ENCODE measurements around the gene TLN1. TPM values are rescaled to one million over a fixed set of nuclear protein-coding genes. Genes with fewer than 3 reads are reported as not detected.

TLN1 gene
- polyA plus RNA-seq, 1 experiment = 165 TPM

GRCh38 chr9:35691334-35691650, 40.7 kb downstream of the TLN1 start:
- no peaks in the 10 kb centered on the region for H3K27me3 ChIP-seq (ENCODE audit: control insufficient read depth, insufficient read depth, low read length)
- CTCF ChIA-PET = interaction anchor here (0.6 to 2.8 kb wide), 3 partner anchors 27 to 36 kb away, joined by 3 to 10 read pairs (median 4); partner anchors contain the start of gene ARHGEF39
- H3K4me3 ChIP-seq (ENCODE audit: low read depth, low read length) = peak overlapping the region; percentile 98
- no peaks in the 10 kb centered on the region; the same call in 1 of the 2 replicates for H3K9me3 ChIP-seq (ENCODE audit: control insufficient read depth, insufficient read depth, low read length)
- POLR2A ChIA-PET = interaction anchor here (0.7 to 9.1 kb wide), 14 partner anchors 11 to 499 kb away, joined by 3 to 101 read pairs (median 8); partner anchors contain the start of genes CA9, CCDC107, CREB3 and RMRP
- H3K27ac ChIP-seq (ENCODE audit: low read depth, low read length) = peak overlapping the region; percentile 97
- no peak for TF ChIP-seq CTCF (IDR thresholded peaks at IDR 0.05; ENCODE audit: low read depth, low read length)
- DNase-seq (ENCODE audit: low read depth, low spot score) = no peak

- CTCF ChIA-PET = interaction anchor here (0.6 to 2.8 kb wide), 3 partner anchors 26 to 37 kb away, joined by 3 to 10 read pairs (median 4); partner anchors contain the start of gene ARHGEF39
- no peak for TF ChIP-seq CTCF (IDR thresholded peaks at IDR 0.05; ENCODE audit: low read depth, low read length)
- no peaks in the 10 kb centered on the region for H3K27me3 ChIP-seq (ENCODE audit: control insufficient read depth, insufficient read depth, low read length)
- DNase-seq (ENCODE audit: low read depth, low spot score) = no peak
- peak overlapping the region; percentile 98 for H3K4me3 ChIP-seq (ENCODE audit: low read depth, low read length)
- POLR2A ChIA-PET = interaction anchor here (0.7 to 9.1 kb wide), 19 partner anchors 10 to 500 kb away, joined by 3 to 101 read pairs (median 6); partner anchors contain the start of genes CA9, CCDC107, CREB3 and GBA2
- peak overlapping the region; percentile 97 for H3K27ac ChIP-seq (ENCODE audit: low read depth, low read length)
- H3K9me3 ChIP-seq (ENCODE audit: control insufficient read depth, insufficient read depth, low read length) = no peaks in the 10 kb centered on the region; the same call in 1 of the 2 replicates
These were observed 41.2 kb downstream of the TLN1 start for GRCh38 chr9:35690614-35691333.

GRCh38 chr9:35690294-35690613, 41.7 kb downstream of the TLN1 start:
- TF ChIP-seq CTCF (IDR thresholded peaks at IDR 0.05; ENCODE audit: low read depth, low read length) = no peak
- Histone ChIP-seq H3K4me3 (ENCODE audit: low read depth, low read length) (peak overlapping the region; percentile 98), H3K9me3 (ENCODE audit: control insufficient read depth, insufficient read depth, low read length) (no peaks in the 10 kb centered on the region; the same call in 1 of the 2 replicates), H3K27me3 (ENCODE audit: control insufficient read depth, insufficient read depth, low read length) (no peaks in the 10 kb centered on the region), H3K27ac (ENCODE audit: low read depth, low read length) (peak overlapping the region; percentile 92)
- ChIA-PET CTCF (interaction anchor here (1.1 to 2.8 kb wide), 2 partner anchors 26 to 29 kb away, joined by 3 to 10 read pairs; partner anchors contain the start of gene ARHGEF39), POLR2A (interaction anchor here (0.8 to 9.1 kb wide), 17 partner anchors 10 to 500 kb away, joined by 3 to 101 read pairs (median 7); partner anchors contain the start of genes CA9, CCDC107, CREB3 and GBA2)
- DNase-seq (ENCODE audit: low read depth, low spot score) = no peak

GRCh38 chr9:35689542-35690293, 42.3 kb downstream of the TLN1 start, which contains the start of gene TPM2:
TPM2 (minus strand) TSS chr9:35689925; CDS start chr9:35689817, 108 bp downstream.
- ChIA-PET POLR2A (interaction anchor here (0.6 to 9.1 kb wide), 19 partner anchors 9 to 338 kb away, joined by 3 to 101 read pairs (median 7); partner anchors contain the start of genes CA9, CCDC107, CREB3 and GBA2), CTCF (interaction anchor here (2.1 kb wide), 1 partner anchor 29 kb away, joined by 7 read pairs; no protein-coding TSS in a partner anchor)
- Histone ChIP-seq H3K9me3 (ENCODE audit: control insufficient read depth, insufficient read depth, low read length) (no peaks in the 10 kb centered on the region; the same call in 1 of the 2 replicates), H3K4me3 (ENCODE audit: low read depth, low read length) (peak within 1 kb of the TSS; percentile 98), H3K27me3 (ENCODE audit: control insufficient read depth, insufficient read depth, low read length) (no peaks in the 10 kb centered on the region), H3K27ac (ENCODE audit: low read depth, low read length) (peak within 1 kb of the TSS; percentile 97)
- DNase-seq (ENCODE audit: low read depth, low spot score) = peak; percentile 84
- TF ChIP-seq CTCF (IDR thresholded peaks at IDR 0.05; ENCODE audit: low read depth, low read length) = no peak

Data from AG04450 (cell line).